GM19438 (cell line): ENCODE measurements around the gene TLCD3B.

Experiments
- ATAC-seq: cut with Tn5 transposase; IDR thresholded peaks from one replicate; pipeline ENCODE4 v1.9.1; 2021; ENCODE audit warnings: low read depth; ENCODE audit not compliant: unreplicated experiment

The TLCD3B gene

DNA sequence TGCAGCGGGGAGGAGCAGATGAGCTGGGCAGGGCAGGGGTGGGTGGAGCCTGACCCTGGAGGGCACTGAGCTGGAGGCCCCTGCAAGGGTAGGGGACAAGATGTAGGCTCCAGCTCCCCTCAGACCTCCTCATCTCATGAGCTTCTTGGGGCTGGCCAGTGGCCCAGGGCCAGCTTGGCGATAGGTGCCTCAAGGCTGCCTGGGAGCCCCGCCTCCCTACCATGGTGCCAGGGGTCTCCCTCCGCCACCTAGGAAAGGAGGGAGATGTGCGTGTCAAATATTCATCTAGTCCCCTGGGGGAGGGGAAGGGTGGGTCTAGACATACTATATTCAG lies 39.5 kb downstream of the TLCD3B start:
- no peak for ATAC-seq

DNA sequence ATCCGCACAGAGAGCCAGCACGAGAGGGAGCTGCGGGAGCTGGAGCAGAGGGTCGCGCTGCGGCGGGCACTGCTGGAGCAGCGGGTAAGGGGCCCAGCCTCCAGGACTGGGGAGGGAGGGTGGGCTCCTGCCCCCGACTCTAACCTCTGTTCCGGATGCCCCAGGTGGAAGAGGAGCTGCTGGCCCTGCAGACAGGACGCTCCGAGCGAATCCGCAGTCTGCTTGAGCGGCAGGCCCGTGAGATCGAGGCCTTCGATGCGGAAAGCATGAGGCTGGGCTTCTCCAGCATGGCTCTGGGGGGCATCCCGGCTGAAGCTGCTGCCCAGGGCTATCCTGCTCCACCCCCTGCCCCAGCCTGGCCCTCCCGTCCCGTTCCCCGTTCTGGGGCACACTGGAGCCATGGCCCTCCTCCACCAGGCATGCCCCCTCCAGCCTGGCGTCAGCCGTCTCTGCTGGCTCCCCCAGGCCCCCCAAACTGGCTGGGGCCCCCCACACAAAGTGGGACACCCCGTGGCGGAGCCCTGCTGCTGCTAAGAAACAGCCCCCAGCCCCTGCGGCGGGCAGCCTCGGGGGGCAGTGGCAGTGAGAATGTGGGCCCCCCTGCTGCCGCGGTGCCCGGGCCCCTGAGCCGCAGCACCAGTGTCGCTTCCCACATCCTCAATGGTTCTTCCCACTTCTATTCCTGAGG lies 40.0 kb downstream of the TLCD3B start:
- no peak for ATAC-seq

DNA sequence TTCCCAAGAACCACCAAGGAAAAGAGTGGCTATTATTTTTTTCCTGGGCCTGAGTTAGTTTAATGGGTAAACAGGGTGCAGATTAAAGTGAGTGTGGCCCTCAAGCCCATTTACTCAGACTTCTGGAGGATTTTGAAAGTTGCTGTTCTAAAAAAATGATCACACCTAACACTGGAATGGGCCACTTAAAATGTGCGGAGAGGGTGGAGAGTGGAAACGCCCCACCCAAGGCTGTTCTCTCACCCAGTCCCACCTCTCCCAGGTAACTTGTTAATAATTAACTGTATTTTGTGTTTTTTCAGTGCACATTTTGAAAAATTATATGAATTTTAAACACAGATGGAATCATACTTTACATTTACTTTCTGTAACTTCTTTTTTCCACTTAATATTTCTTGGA lies 41.0 kb downstream of the TLCD3B start:
- no peak for ATAC-seq

- ATAC-seq, result no peak
Measured at GRCh38 chr16:29989111-29989858, 41.8 kb downstream of the TLCD3B start.

GRCh38 chr16:29988346-29989075 lies 42.6 kb downstream of the TLCD3B start:
- ATAC-seq, result no peak

DNA sequence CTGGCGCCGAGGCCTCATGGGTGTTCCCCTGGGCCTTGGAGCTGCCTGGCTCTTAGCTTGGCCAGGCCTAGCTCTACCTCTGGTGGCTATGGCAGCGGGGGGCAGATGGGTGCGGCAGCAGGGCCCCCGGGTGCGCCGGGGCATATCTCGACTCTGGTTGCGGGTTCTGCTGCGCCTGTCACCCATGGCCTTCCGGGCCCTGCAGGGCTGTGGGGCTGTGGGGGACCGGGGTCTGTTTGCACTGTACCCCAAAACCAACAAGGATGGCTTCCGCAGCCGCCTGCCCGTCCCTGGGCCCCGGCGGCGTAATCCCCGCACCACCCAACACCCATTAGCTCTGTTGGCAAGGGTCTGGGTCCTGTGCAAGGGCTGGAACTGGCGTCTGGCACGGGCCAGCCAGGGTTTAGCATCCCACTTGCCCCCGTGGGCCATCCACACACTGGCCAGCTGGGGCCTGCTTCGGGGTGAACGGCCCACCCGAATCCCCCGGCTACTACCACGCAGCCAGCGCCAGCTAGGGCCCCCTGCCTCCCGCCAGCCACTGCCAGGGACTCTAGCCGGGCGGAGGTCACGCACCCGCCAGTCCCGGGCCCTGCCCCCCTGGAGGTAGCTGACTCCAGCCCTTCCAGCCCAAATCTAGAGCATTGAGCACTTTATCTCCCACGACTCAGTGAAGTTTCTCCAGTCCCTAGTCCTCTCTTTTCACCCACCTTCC lies 43.5 kb downstream of the TLCD3B start:
- no peak for ATAC-seq

DNA sequence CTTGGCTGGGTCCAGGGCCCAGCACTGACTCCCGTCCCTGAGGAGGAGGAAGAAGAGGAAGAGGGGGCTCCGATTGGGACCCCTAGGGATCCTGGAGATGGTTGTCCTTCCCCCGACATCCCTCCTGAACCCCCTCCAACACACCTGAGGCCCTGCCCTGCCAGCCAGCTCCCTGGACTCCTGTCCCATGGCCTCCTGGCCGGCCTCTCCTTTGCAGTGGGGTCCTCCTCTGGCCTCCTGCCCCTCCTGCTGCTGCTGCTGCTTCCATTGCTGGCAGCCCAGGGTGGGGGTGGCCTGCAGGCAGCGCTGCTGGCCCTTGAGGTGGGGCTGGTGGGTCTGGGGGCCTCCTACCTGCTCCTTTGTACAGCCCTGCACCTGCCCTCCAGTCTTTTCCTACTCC lies 44.1 kb downstream of the TLCD3B start:
- no peak for ATAC-seq

- ATAC-seq, result no peak
Measured at GRCh38 chr16:29986231-29986630, 44.8 kb downstream of the TLCD3B start.

DNA sequence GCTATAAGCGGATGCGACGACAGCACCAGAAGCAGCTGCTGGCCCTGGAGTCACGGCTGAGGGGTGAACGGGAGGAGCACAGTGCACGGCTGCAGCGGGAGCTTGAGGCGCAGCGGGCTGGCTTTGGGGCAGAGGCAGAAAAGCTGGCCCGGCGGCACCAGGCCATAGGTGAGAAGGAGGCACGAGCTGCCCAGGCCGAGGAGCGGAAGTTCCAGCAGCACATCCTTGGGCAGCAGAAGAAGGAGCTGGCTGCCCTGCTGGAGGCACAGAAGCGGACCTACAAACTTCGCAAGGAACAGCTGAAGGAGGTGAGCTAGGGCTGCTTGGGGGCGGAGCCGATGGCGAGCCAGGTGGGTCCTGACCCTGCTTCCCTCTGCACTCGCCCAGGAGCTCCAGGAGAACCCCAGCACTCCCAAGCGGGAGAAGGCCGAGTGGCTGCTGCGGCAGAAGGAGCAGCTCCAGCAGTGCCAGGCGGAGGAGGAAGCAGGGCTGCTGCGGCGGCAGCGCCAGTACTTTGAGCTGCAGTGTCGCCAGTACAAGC lies 45.7 kb downstream of the TLCD3B start:
- ATAC-seq, result no peak

DNA sequence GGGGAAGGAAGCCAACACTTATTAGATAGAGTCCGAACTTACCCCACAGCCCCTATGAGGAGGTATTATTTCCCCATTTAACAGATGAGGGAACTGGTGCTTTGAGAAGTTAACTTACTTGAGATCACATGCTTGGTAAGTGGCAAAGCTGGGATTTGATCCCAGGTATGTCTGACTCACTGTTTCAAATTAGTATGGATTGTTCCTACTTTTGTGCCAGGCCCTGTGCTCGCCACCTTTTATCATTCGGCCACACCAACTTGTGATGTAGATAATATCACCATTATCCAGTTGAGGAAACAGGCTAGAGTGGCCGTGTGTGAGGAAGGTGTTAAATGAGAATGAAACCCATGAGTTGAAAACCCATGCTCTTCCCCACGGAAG lies 46.3 kb downstream of the TLCD3B start:
- no peak for ATAC-seq

GRCh38 chr16:29984137-29984763 lies 46.8 kb downstream of the TLCD3B start:
- ATAC-seq, result no peak

DNA sequence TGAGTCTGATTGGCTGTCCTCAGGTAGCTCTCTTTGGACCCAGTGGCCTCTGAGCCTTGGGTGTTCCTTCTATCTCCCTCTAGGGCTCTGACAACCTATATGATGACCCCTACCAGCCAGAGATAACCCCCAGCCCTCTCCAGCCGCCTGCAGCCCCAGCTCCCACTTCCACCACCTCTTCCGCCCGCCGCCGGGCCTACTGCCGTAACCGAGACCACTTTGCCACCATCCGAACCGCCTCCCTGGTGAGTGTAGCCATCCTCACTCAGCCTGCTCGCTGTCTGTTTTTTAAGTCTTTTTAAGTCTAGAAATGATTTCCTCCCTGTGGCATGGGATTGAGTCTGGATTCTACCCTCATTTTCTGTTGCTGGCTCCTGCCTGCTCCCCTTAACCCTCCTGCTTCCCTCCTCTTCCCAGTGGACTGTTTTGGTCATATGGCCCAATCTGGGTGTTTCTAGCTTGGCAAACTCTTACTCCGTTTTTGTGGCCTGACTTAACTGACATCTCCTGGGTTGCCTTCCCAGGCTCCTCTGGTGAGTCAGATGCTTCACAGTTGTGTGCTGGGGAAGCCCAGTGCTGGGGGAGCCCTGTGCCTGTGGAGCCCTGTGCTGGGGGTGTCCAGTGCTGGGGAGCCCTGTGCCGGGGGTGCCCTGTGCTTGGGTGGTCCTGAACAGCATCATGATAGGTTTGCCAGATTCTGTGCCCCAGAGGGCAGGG lies 47.5 kb downstream of the TLCD3B start:
- no peak for ATAC-seq

- no peak for ATAC-seq
Measured at GRCh38 chr16:29982560-29983419, 48.3 kb downstream of the TLCD3B start.

- ATAC-seq, result no peak
Measured at GRCh38 chr16:29978564-29979270, 52.4 kb downstream of the TLCD3B start.

DNA sequence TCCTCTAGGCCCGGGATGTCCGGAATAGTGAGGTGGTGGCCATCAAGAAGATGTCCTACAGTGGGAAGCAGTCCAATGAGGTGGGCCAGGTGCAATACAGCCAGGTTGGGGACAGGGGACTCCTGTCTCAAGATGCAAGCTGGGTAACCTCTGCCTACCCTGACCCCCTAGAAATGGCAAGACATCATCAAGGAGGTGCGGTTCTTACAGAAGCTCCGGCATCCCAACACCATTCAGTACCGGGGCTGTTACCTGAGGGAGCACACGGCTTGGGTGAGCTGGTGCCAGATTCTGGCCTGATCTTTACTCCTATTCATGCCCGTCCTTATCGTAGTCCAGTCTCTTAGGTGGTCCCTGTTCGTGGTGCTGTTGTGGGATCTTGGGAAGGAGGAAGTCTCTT lies 53.0 kb downstream of the TLCD3B start:
- no peak for ATAC-seq

DNA sequence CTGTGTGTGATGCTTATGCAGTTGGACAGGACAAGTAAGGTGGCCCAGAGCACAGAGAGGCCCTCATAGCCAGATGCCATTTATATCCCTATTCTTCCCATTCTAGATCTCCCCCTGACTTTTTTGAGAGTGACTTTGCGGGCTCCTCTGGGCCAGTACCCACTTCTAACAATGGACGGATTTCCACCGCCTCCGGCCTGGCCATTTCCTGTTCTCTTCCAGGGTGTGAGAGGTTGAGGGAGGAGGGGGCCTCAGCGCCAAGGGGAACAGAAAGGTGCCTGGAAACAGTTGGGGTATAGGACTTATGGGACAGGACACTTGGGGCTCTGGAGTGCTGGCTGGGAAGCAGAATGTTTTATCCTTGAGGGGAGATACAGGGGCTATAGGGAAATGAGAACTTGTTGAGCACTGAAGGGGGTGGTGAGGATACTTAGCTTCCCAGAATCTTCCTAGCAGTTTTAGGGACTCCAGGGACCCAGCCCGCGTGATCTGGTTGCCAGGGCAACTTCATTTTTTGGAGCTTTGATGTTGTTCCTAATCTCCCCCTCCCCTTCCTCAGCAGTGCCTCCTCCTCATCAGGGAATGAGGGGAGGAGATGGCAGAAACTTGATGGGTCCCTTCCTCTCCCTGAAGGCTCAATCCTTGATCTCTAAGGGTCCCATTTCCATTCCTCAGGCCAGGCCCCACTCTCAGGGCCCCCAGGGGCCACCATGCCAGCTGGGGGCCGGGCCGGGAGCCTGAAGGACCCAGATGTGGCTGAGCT lies 53.8 kb downstream of the TLCD3B start:
- ATAC-seq, result no peak

- ATAC-seq, result no peak
Measured at GRCh38 chr16:29975811-29976511, 55.1 kb downstream of the TLCD3B start.
